ENCODE results near the gene TMEM61.

DNA sequence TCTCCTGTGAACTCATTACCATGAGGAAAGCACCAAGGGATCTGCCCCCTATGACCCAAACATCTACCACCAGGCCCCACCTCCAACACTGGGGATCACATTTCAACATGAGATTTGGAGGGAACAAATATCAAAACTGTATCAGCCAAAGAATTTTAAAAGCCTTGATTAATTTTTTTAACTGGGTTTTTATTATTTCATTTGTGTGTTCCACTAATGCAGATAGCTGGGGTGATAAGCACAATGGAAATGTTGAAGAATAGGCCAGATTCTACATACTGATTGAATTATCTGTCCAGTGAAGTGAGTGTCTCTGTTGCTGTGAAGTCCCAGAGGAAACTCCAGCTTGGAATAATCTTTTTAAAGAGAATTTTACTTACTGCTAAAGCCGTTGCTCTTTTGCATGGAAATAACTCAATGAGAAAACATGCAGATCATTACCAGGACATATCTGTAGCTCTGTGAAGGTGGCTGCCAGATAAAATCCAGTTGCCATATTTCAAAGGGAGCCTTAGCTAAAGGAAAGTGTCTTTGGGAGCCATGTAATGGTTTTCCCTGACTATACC is 49.1 kb upstream of the TMEM61 start:
- TF ChIP-seq, protein P1, sequence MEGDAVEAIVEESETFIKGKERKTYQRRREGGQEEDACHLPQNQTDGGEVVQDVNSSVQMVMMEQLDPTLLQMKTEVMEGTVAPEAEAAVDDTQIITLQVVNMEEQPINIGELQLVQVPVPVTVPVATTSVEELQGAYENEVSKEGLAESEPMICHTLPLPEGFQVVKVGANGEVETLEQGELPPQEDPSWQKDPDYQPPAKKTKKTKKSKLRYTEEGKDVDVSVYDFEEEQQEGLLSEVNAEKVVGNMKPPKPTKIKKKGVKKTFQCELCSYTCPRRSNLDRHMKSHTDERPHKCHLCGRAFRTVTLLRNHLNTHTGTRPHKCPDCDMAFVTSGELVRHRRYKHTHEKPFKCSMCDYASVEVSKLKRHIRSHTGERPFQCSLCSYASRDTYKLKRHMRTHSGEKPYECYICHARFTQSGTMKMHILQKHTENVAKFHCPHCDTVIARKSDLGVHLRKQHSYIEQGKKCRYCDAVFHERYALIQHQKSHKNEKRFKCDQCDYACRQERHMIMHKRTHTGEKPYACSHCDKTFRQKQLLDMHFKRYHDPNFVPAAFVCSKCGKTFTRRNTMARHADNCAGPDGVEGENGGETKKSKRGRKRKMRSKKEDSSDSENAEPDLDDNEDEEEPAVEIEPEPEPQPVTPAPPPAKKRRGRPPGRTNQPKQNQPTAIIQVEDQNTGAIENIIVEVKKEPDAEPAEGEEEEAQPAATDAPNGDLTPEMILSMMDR (conservative IDR thresholded peaks at IDR 0.05 in 1 of 2, IDR thresholded peaks at IDR 0.05 in 1 of 2; ENCODE audit: extremely low read depth in 1 of 2, insufficient read depth in 1 of 2, low read depth in 1 of 2, low read length in 2 of 2): no peak
- TF ChIP-seq EZH2 (IDR thresholded peaks at IDR 0.05; ENCODE audit: borderline replicate concordance, low read length): no peak
